Measurements from ENCODE around the gene ZSWIM7.
"Not testable (repeated sequence)": the region's sequence is repeated elsewhere in the genome, so short reads cannot be mapped to it uniquely, and the experiment has no call there.

The ZSWIM7 gene

GRCh38 chr17:15957206-15957605, 42.3 kb downstream of the ZSWIM7 start:
- DNase-seq (ENCODE audit: low spot score), result no peak

- no peak for DNase-seq (ENCODE audit: low spot score)
Measured at GRCh38 chr17:15955793-15956541, 43.5 kb downstream of the ZSWIM7 start.

- no peak for DNase-seq (ENCODE audit: low spot score)
Measured at GRCh38 chr17:15954222-15954621, 45.3 kb downstream of the ZSWIM7 start.

- no peak for DNase-seq (ENCODE audit: low spot score)
Measured at GRCh38 chr17:15952916-15953790, 46.4 kb downstream of the ZSWIM7 start.

GRCh38 chr17:15952048-15952532, 47.4 kb downstream of the ZSWIM7 start:
- DNase-seq (ENCODE audit: low spot score), result no peak

GRCh38 chr17:15951368-15952047, 48.0 kb downstream of the ZSWIM7 start:
- DNase-seq (ENCODE audit: low spot score), result no peak

- DNase-seq (ENCODE audit: low spot score), result no peak
Measured at GRCh38 chr17:15947976-15948752, 51.3 kb downstream of the ZSWIM7 start.

- DNase-seq (ENCODE audit: low spot score), result no peak
Measured at GRCh38 chr17:15947271-15947670, 52.2 kb downstream of the ZSWIM7 start.

GRCh38 chr17:15946611-15947120, 52.8 kb downstream of the ZSWIM7 start:
- DNase-seq (ENCODE audit: low spot score), result no peak

GRCh38 chr17:15945527-15946191, 53.8 kb downstream of the ZSWIM7 start:
- DNase-seq (ENCODE audit: low spot score), result no peak

GRCh38 chr17:15944759-15945526, 54.6 kb downstream of the ZSWIM7 start, which contains the start of gene ADORA2B:
ADORA2B (plus strand) TSS chr17:15945130; CDS start chr17:15945249, 119 bp downstream.
- DNase-seq (ENCODE audit: low spot score), result peak; percentile 90

GRCh38 chr17:15943971-15944758, 55.3 kb downstream of the ZSWIM7 start:
- peak; percentile 82 for DNase-seq (ENCODE audit: low spot score)

- DNase-seq (ENCODE audit: low spot score), result no peak
Measured at GRCh38 chr17:15942207-15942833, 57.2 kb downstream of the ZSWIM7 start.

GRCh38 chr17:15941781-15942180, 57.7 kb downstream of the ZSWIM7 start:
- DNase-seq (ENCODE audit: low spot score), result no peak

- not testable (repeated sequence) for DNase-seq (ENCODE audit: low spot score)
Measured at GRCh38 chr17:15936481-15936880, 63.0 kb downstream of the ZSWIM7 start.

GRCh38 chr17:15935891-15936290, 63.6 kb downstream of the ZSWIM7 start:
- DNase-seq (ENCODE audit: low spot score), result no peak

GRCh38 chr17:15934866-15935265, 64.6 kb downstream of the ZSWIM7 start:
- no peak for DNase-seq (ENCODE audit: low spot score)

GRCh38 chr17:15931394-15931793, 68.1 kb downstream of the ZSWIM7 start:
- DNase-seq (ENCODE audit: low spot score), result no peak

GRCh38 chr17:15930426-15930825, 69.1 kb downstream of the ZSWIM7 start:
- no peak for DNase-seq (ENCODE audit: low spot score)

All from ecto neural progenitor cell (in vitro differentiated cells).